CD4-positive, alpha-beta T cell (primary cell): Measurements from ENCODE around the gene DNMT3A. TPM values are rescaled to one million over a fixed set of nuclear protein-coding genes. Genes with fewer than 3 reads are reported as not detected.
A peak's percentile ranks its signal among the peaks of the same experiment; 100 is the strongest.

Experiments used
- ATAC-seq: fragments of 200-7000 bp; cut with Tn5 transposase; one replicate; pipeline ENCODE4 v1.10.0; 2022; ENCODE audit warnings: mild to moderate bottlenecking; ENCODE audit not compliant: poor library complexity
- CTCF ChIA-PET: fragments of 350-600 bp; sonication (Branson Sonifier 250); formaldehyde crosslinking; loops from one replicate; lab custom pipeline; 2021; ENCODE audit warnings: antibody characterized with exemption, inconsistent platforms; lab: Charles Lee
- POLR2A ChIA-PET: fragments of 350-600 bp; sonication (Branson Sonifier 250); formaldehyde crosslinking; loops from one replicate; lab custom pipeline; 2021; ENCODE audit warnings: antibody characterized with exemption, inconsistent platforms; lab: Charles Lee
- DNase-seq, 14 experiments: peaks; one replicate each; pipeline ENCODE4 v3.0.0-alpha.2; 2013 to 2020; ENCODE audit warnings: mixed read lengths in 2 of 14
- H3K27ac ChIP-seq, 2 donors: one replicate each; pipeline versions ENCODE4 v1.5.1 to v1.7.0; 2013; ENCODE audit warnings: low read length in 2 of 2, low read depth in 1 of 2, mild to moderate bottlenecking in 1 of 2
- H3K27me3 ChIP-seq, 2 experiments: 1 replicate in 1 of 2; 2 replicates in 1 of 2; pipeline versions ENCODE4 v1.6.1 to v1.7.0; 2013; ENCODE audit warnings: low read length in 2 of 2, control low read depth in 1 of 2, mild to moderate bottlenecking in 1 of 2, moderate library complexity in 1 of 2; ENCODE audit not compliant: insufficient read depth in 2 of 2, control insufficient read depth in 1 of 2
- H3K36me3 ChIP-seq: one replicate; pipeline ENCODE4 v1.6.1; 2013; ENCODE audit warnings: low read length, control low read depth; ENCODE audit not compliant: insufficient read depth
- H3K4me1 ChIP-seq: one replicate; pipeline ENCODE4 v1.6.1; 2013; ENCODE audit warnings: low read length, control low read depth; ENCODE audit not compliant: insufficient read depth
- H3K4me3 ChIP-seq: one replicate; pipeline ENCODE4 v1.5.1; 2013; ENCODE audit warnings: mild to moderate bottlenecking, low read length, moderate library complexity
- H3K9me3 ChIP-seq, 2 experiments: 1 replicate in 1 of 2; 2 replicates in 1 of 2; pipeline versions ENCODE4 v1.6.1 to v1.7.0; 2013; ENCODE audit warnings: low read length in 2 of 2, mild to moderate bottlenecking in 2 of 2, control low read depth in 1 of 2, moderate library complexity in 1 of 2; ENCODE audit not compliant: control insufficient read depth in 1 of 2, insufficient read depth in 1 of 2
- H3K27ac Mint-ChIP-seq: one replicate; pipeline ENCODE4 v1.8.0; 2020; ENCODE audit warnings: mixed read lengths
- H3K27me3 Mint-ChIP-seq: one replicate; pipeline ENCODE4 v1.8.0; 2021; ENCODE audit warnings: mixed read lengths
- H3K36me3 Mint-ChIP-seq: one replicate; pipeline ENCODE4 v1.8.0; 2021; ENCODE audit warnings: low read depth, mixed read lengths
- H3K4me1 Mint-ChIP-seq: one replicate; pipeline ENCODE4 v1.8.0; 2021; ENCODE audit warnings: low read depth, mixed read lengths
- H3K4me3 Mint-ChIP-seq: one replicate; pipeline ENCODE4 v1.8.0; 2020; ENCODE audit warnings: mild to moderate bottlenecking, mixed read lengths
- H3K9me3 Mint-ChIP-seq: one replicate; pipeline ENCODE4 v1.8.0; 2020; ENCODE audit warnings: mixed read lengths
- CTCF ChIP-seq: fragments of 200-600 bp; IDR thresholded peaks from one replicate; pipeline ENCODE4 v1.8.0; 2022; ENCODE audit warnings: antibody characterized with exemption, mild to moderate bottlenecking
- intact Hi-C, 2 experiments: fragments of 100-400 bp; cut with DNase I in 1 of 2; cut with micrococcal nuclease in 1 of 2; formaldehyde crosslinking; loops; one replicate each; pipeline versions ENCODE4 v1.15.1 to v1.9.0; 2023 to 2025; cut with DNase I, micrococcal nuclease
- total RNA-seq, 174 experiments: library from RNA in 2 of 174; stranded (reverse) in 2 of 174; gene quantifications; one replicate each; pipeline ENCODE4 v1.2.3 and lab custom pipeline; 2021 to 2026

Gene DNMT3A
- total RNA-seq, 2 experiments from 2014 or later: 57.1 to 62.1 TPM

DNA sequence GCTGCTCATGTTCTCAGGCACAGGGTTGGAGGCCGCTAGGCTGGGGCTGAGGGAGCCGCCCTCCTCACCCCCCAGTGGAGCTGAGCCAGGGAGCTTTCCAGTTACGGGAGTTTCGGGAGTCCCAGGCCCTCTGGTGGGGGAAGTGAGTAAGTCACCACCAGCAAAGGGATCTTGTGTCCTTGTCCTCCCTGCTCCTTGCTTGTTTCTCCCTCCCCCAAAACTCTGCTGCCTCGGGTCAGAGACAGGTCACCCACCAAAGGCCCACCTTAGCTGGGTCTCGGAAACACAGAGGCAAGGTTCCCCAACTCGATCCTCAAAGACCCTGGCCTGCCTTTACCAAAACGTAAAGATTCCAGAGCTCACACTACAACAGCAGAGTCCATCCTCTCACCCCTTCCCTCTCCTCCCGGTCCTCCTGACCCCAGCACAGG, 112.9 kb downstream of the DNMT3A start:
- peaks cover 24% of the 10 kb centered on the region for H3K36me3 Mint-ChIP-seq
- peaks cover 15% of the 10 kb centered on the region for H3K4me1 Mint-ChIP-seq
- H3K9me3 ChIP-seq: no peaks in the 10 kb centered on the region
- peaks cover 15% of the 10 kb centered on the region for H3K36me3 ChIP-seq
- peaks cover 12% of the 10 kb centered on the region for H3K4me1 ChIP-seq
- no peaks in the 10 kb centered on the region for H3K27me3 ChIP-seq
- H3K27ac ChIP-seq: no peak overlapping the region
- CTCF ChIA-PET: interaction anchor here (0.6 to 1.8 kb wide), 7 partner anchors 11 to 79 kb away, joined by 3 to 5 read pairs (median 3); no protein-coding TSS in a partner anchor
- H3K4me3 ChIP-seq: no peak overlapping the region
- POLR2A ChIA-PET: interaction anchor here (1.3 to 1.6 kb wide), 2 partner anchors 13 to 44 kb away, joined by 4 to 5 read pairs; no protein-coding TSS in a partner anchor
- intact Hi-C loops: no loop called here
- no peaks in the 10 kb centered on the region for H3K9me3 Mint-ChIP-seq
- DNase-seq: peak in 6 of 14 experiments; percentile 32 to 75 (median 45)
- H3K27ac Mint-ChIP-seq: no peak overlapping the region
- peak; percentile 37 for ATAC-seq
- peak; percentile 46 for TF ChIP-seq CTCF
- no peak overlapping the region for H3K4me3 Mint-ChIP-seq
- H3K27me3 Mint-ChIP-seq: no peaks in the 10 kb centered on the region

DNA sequence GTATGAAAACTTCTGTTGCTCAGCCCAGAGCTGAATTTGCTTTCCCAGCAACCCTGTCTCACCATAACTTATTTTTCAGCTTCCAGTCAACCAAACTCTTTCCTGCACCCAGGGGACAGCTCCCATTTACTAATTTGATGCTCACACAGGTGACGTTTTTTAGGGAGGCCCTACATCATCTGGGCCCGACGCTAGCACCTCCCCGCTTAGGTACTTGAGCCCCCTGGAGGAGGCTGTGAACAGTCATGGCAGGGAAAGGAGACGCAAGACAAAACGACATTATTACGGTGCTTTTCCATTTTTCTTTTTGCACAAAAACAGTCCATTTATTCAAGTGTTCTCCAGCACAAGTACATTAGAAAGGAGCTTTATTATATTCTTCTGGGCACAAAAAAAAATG, 114.1 kb downstream of the DNMT3A start:
- Mint-ChIP-seq H3K27me3 (no peaks in the 10 kb centered on the region), H3K9me3 (no peaks in the 10 kb centered on the region), H3K36me3 (peaks cover 11% of the 10 kb centered on the region), H3K4me3 (no peak overlapping the region), H3K4me1 (peaks cover 15% of the 10 kb centered on the region), H3K27ac (no peak overlapping the region)
- H3K9me3 ChIP-seq: no peaks in the 10 kb centered on the region
- H3K36me3 ChIP-seq: peaks cover 4% of the 10 kb centered on the region
- intact Hi-C loops: no loop called here
- no peak overlapping the region for H3K27ac ChIP-seq
- no peaks in the 10 kb centered on the region for H3K27me3 ChIP-seq
- H3K4me3 ChIP-seq: no peak overlapping the region
- TF ChIP-seq CTCF: no peak
- DNase-seq (no peak), ATAC-seq (no peak)
- POLR2A ChIA-PET: no interaction called here
- CTCF ChIA-PET: no interaction called here
- H3K4me1 ChIP-seq: peaks cover 14% of the 10 kb centered on the region

DNA sequence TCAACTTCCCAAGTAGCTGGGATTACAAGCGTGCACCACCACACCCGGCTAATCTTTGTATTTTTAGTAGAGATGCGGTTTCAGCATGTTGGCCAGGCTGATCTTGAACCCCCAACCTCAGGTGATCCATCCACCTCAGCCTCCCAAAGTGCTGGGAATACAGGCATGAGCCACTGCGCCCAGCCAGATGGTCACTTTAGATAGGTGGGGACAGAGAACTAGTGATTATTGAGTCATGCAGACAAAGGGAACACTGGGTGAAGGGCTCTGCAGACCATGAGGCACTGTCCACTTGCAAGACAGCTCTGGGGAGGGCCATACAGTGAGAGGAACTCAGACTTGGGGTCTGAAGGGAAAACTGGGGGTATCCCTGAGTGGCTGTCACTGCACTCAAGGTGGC, 114.9 kb downstream of the DNMT3A start:
- H3K4me3 ChIP-seq: no peak overlapping the region
- no peak for TF ChIP-seq CTCF
- H3K27ac ChIP-seq: no peak overlapping the region
- no peaks in the 10 kb centered on the region for H3K9me3 ChIP-seq
- peaks cover 15% of the 10 kb centered on the region for H3K4me1 ChIP-seq
- Mint-ChIP-seq H3K27ac (no peak overlapping the region), H3K9me3 (no peaks in the 10 kb centered on the region), H3K4me1 (peaks cover 15% of the 10 kb centered on the region), H3K36me3 (peaks cover 4% of the 10 kb centered on the region), H3K4me3 (no peak overlapping the region), H3K27me3 (no peaks in the 10 kb centered on the region)
- intact Hi-C loops: no loop called here
- CTCF ChIA-PET: no interaction called here
- H3K36me3 ChIP-seq: no peaks in the 10 kb centered on the region
- POLR2A ChIA-PET: interaction anchor here (0.9 kb wide), 1 partner anchor 46 kb away, joined by 3 read pairs; no protein-coding TSS in a partner anchor
- DNase-seq (no peak), ATAC-seq (no peak)
- no peaks in the 10 kb centered on the region for H3K27me3 ChIP-seq
